KMS-11 (cell line): Measurements from ENCODE around the gene OTUD4.
"Not testable (repeated sequence)": the region's sequence is repeated elsewhere in the genome, so short reads cannot be mapped to it uniquely, and the experiment has no call there.

ENCODE experiments used
- H2AFZ ChIP-seq: fragments of 200-600 bp; sonication (generic); 2 replicates; pipeline ENCODE4 v1.6.1; 2016; ENCODE audit warnings: antibody characterized with exemption, mixed run types, low read depth
- H3K27ac ChIP-seq: fragments of 200-600 bp; sonication (generic); 2 replicates; pipeline ENCODE4 v1.6.1; 2016; ENCODE audit warnings: mild to moderate bottlenecking, mixed run types
- H3K27me3 ChIP-seq: fragments of 200-600 bp; sonication (generic); 2 replicates; pipeline ENCODE4 v1.6.1; 2017; ENCODE audit warnings: mild to moderate bottlenecking, low read depth, mixed run types, moderate library complexity; ENCODE audit not compliant: insufficient read depth
- H3K36me3 ChIP-seq: fragments of 200-600 bp; sonication (generic); 2 replicates; pipeline ENCODE4 v1.6.1; 2017; ENCODE audit warnings: mild to moderate bottlenecking, mixed run types; ENCODE audit not compliant: insufficient read depth
- H3K4me1 ChIP-seq: fragments of 200-600 bp; sonication (generic); 2 replicates; pipeline ENCODE4 v1.6.1; 2016; ENCODE audit warnings: mild to moderate bottlenecking, low read depth, mixed run types; ENCODE audit not compliant: poor library complexity, severe bottlenecking
- H3K4me2 ChIP-seq: fragments of 200-600 bp; sonication (generic); 2 replicates; pipeline ENCODE4 v1.7.0; 2016; ENCODE audit warnings: mild to moderate bottlenecking, mixed run types
- H3K4me3 ChIP-seq: fragments of 200-600 bp; sonication (generic); IDR thresholded peaks from 2 replicates; pipeline ENCODE4 v1.6.1; 2017; ENCODE audit warnings: low read depth, low read length, mixed read lengths; ENCODE audit not compliant: insufficient read depth
- H3K79me2 ChIP-seq: fragments of 200-600 bp; sonication (generic); 2 replicates; pipeline ENCODE4 v1.6.1; 2016; ENCODE audit warnings: low read depth, mixed run types; ENCODE audit not compliant: insufficient read depth
- H3K9ac ChIP-seq: fragments of 200-600 bp; sonication (generic); 2 replicates; pipeline ENCODE4 v1.6.1; 2016; ENCODE audit warnings: mild to moderate bottlenecking, mixed run types
- H4K20me1 ChIP-seq: fragments of 200-600 bp; sonication (generic); 2 replicates; pipeline ENCODE4 v1.6.1; 2016; ENCODE audit warnings: mild to moderate bottlenecking, mixed run types; ENCODE audit not compliant: insufficient read depth
- TF ChIP-seq, protein P1 (sequence below): fragments of 200-600 bp; sonication (generic); conservative IDR thresholded peaks from 2 replicates; pipeline ENCODE4 v1.6.1; 2017; ENCODE audit warnings: low read depth, mild to moderate bottlenecking, antibody characterized with exemption, low read length, moderate library complexity, mixed read lengths

Gene OTUD4

DNA sequence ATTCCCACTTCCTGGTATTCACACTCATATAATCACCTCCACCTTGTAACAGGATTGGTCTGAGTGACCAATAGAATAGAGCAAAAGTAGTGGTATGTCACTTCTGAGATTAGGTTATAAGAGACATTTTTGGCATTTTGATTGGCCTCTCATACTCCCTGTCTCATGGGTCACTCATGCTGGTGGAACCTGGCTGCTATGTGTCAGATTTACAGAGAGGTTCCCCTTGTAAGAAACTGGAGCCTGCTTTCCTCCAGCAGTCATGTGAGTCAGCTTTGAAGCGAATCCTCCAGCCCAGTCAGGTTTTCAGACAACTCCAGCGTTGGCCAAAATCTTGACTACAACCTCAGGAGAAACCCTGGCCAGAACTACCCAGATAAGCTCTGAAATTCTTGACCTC, 2.6 kb upstream of the OTUD4 start:
- Histone ChIP-seq H3K4me2 (no peak overlapping the region), H3K9ac (no peak overlapping the region), H3K4me3 (no peak overlapping the region), H3K27ac (no peak overlapping the region), H2AFZ (no peak overlapping the region), H4K20me1 (no peaks in the 10 kb centered on the region), H3K27me3 (no peaks in the 10 kb centered on the region), H3K79me2 (peaks cover 14% of the 10 kb centered on the region), H3K36me3 (no peaks in the 10 kb centered on the region), H3K4me1 (peaks cover 4% of the 10 kb centered on the region)
- TF ChIP-seq, protein P1, sequence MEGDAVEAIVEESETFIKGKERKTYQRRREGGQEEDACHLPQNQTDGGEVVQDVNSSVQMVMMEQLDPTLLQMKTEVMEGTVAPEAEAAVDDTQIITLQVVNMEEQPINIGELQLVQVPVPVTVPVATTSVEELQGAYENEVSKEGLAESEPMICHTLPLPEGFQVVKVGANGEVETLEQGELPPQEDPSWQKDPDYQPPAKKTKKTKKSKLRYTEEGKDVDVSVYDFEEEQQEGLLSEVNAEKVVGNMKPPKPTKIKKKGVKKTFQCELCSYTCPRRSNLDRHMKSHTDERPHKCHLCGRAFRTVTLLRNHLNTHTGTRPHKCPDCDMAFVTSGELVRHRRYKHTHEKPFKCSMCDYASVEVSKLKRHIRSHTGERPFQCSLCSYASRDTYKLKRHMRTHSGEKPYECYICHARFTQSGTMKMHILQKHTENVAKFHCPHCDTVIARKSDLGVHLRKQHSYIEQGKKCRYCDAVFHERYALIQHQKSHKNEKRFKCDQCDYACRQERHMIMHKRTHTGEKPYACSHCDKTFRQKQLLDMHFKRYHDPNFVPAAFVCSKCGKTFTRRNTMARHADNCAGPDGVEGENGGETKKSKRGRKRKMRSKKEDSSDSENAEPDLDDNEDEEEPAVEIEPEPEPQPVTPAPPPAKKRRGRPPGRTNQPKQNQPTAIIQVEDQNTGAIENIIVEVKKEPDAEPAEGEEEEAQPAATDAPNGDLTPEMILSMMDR, result no peak

DNA sequence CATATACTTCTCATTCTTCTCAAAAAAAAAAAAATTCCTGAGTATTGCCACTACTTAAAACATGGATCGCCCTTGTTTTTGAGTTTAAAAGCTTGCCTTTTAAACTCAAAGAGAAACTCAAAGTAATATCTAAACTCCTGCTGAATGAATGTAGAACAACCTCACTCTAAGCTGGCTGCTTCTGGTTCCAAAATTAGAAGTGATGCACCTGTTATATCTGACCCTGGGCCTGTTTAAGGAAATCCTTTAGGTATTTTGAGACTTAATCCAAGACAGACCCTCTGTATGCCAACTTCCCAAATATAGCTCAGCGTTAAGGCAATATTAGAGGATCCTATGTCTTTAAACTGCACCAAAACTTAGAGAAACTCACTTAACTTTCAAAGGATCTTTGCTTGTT, 1.8 kb upstream of the OTUD4 start:
- Histone ChIP-seq H3K4me2 (no peak overlapping the region), H4K20me1 (no peaks in the 10 kb centered on the region), H3K27me3 (no peaks in the 10 kb centered on the region), H3K4me3 (no peak overlapping the region), H3K36me3 (no peaks in the 10 kb centered on the region), H2AFZ (no peak overlapping the region), H3K79me2 (peaks cover 22% of the 10 kb centered on the region), H3K27ac (no peak overlapping the region), H3K9ac (no peak overlapping the region), H3K4me1 (peaks cover 12% of the 10 kb centered on the region)
- TF ChIP-seq, protein P1, result no peak

DNA sequence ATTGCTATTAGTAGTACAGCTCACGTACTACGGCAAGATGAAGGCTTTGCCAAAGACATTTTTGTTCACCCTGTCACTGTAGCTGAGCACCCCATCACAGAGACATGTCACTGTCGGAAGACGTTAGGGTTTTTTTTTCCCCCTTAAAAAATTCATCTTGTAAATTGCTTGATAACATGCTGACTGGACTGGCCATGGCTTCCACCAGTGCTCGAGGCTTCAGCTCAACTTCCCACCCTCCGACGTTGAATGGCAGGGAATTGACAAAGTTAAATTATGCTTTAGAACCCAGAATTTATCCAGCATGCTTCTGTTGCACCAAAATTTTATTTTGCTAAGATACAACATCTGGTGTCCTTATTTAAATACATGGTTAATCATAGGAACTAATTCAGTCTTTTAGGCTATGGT, 707 bp upstream of the OTUD4 start:
- Histone ChIP-seq H2AFZ (peak overlapping the region; percentile 84), H3K27me3 (no peaks in the 10 kb centered on the region), H3K27ac (peak overlapping the region; percentile 92), H4K20me1 (no peaks in the 10 kb centered on the region), H3K36me3 (no peaks in the 10 kb centered on the region), H3K4me3 (no peak overlapping the region), H3K4me2 (peak overlapping the region; percentile 76), H3K9ac (peak overlapping the region; percentile 76), H3K79me2 (peaks cover 33% of the 10 kb centered on the region), H3K4me1 (peaks cover 23% of the 10 kb centered on the region)
- TF ChIP-seq, protein P1, result no peak

DNA sequence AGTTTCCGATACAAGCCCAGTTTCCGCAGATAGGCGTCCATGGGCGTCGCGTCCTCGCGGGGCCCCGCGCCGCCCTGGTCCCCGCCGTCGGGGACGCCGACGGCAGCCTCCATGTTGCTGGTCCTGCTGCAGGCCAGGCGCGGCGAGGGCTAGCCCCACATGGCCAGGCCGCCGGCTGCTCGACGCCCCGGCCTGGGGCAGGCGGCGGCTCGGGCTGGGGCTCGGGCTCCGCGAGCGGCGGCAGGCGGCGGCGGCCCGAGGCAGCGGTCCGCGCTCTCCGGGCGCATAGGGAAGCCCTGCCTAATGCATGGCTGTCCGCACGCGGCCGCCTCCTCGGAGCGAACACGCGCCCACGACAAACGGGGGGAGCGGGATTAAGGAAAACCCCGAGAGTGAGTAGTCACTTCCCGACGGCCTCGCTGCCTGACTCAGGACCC, 510 bp downstream of the OTUD4 start:
- Histone ChIP-seq H3K9ac (peak overlapping the region; percentile 94), H3K4me1 (peaks cover 35% of the 10 kb centered on the region), H3K79me2 (peaks cover 46% of the 10 kb centered on the region), H2AFZ (peak overlapping the region; percentile 26), H3K27ac (peak overlapping the region; percentile 92)
- not testable (repeated sequence) for H3K4me3 ChIP-seq, H3K27me3 ChIP-seq, H3K4me2 ChIP-seq, H3K36me3 ChIP-seq, H4K20me1 ChIP-seq

DNA sequence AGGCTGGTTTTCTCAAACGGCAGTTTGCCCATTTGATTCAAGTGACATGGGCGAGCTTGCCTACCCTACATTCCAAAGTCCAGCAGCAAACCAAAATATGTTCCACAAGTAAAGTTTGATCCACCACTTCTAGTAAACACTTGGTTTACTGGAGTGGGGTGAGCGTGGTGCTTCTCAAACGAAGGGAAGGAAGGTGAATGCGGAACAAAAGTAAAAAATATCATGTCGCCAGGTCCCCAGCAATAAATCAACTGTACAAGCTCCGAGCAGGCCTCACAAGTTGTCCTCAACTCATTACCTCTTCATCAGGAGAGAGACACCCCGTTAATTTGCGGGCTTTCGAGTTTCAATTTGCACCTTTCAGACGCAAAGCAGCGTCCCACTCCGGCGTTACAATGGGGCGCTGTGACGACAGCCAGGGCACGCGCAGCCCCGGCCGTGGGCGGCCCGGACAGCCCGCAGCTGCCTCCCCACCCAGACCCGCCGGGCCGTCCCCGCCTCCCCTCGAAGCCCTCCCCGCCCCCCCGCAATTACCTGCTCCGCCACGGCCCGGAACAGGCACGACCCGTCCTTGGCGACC, 1.0 kb downstream of the OTUD4 start:
- Histone ChIP-seq H3K4me2 (peak overlapping the region; percentile 92), H3K4me3 (no peak overlapping the region), H2AFZ (peak overlapping the region; percentile 48; the same call in 1 of the 2 replicates), H3K27me3 (no peaks in the 10 kb centered on the region), H3K27ac (peak overlapping the region; percentile 92), H3K4me1 (peaks cover 38% of the 10 kb centered on the region), H4K20me1 (no peaks in the 10 kb centered on the region), H3K36me3 (no peaks in the 10 kb centered on the region), H3K79me2 (peaks cover 51% of the 10 kb centered on the region), H3K9ac (peak overlapping the region; percentile 94)
- TF ChIP-seq, protein P1, result no peak
